Right kidney (tissue), 1 donor: Measurements from ENCODE around the gene GALNT2.

Experiments
- DNase-seq: peaks from one replicate; pipeline ENCODE4 v3.0.0-alpha.2; 2016

The GALNT2 gene

GRCh38 chr1:230263568-230264195 is 196.6 kb downstream of the GALNT2 start:
- DNase-seq: no peak

GRCh38 chr1:230264342-230264741 is 197.3 kb downstream of the GALNT2 start:
- no peak for DNase-seq

- DNase-seq: no peak
These were observed 198.4 kb downstream of the GALNT2 start for GRCh38 chr1:230265200-230266115.

- DNase-seq: no peak
These were observed 199.4 kb downstream of the GALNT2 start for GRCh38 chr1:230266456-230266855.

- DNase-seq: no peak
These were observed 200.5 kb downstream of the GALNT2 start for GRCh38 chr1:230267338-230268065.

- DNase-seq: peak; percentile 62
These were observed 201.5 kb downstream of the GALNT2 start for GRCh38 chr1:230268371-230269170.

- no peak for DNase-seq
These were observed 203.1 kb downstream of the GALNT2 start for GRCh38 chr1:230270185-230270558.

GRCh38 chr1:230270559-230271281 is 203.7 kb downstream of the GALNT2 start:
- no peak for DNase-seq

- DNase-seq: no peak
These were observed 204.4 kb downstream of the GALNT2 start for GRCh38 chr1:230271300-230272035.

GRCh38 chr1:230272557-230272956 is 205.5 kb downstream of the GALNT2 start:
- no peak for DNase-seq

GRCh38 chr1:230273141-230273710 is 206.2 kb downstream of the GALNT2 start:
- DNase-seq: no peak

- no peak for DNase-seq
These were observed 207.2 kb downstream of the GALNT2 start for GRCh38 chr1:230274254-230274653.

- no peak for DNase-seq
These were observed 209.4 kb downstream of the GALNT2 start for GRCh38 chr1:230276401-230276800.

DNA sequence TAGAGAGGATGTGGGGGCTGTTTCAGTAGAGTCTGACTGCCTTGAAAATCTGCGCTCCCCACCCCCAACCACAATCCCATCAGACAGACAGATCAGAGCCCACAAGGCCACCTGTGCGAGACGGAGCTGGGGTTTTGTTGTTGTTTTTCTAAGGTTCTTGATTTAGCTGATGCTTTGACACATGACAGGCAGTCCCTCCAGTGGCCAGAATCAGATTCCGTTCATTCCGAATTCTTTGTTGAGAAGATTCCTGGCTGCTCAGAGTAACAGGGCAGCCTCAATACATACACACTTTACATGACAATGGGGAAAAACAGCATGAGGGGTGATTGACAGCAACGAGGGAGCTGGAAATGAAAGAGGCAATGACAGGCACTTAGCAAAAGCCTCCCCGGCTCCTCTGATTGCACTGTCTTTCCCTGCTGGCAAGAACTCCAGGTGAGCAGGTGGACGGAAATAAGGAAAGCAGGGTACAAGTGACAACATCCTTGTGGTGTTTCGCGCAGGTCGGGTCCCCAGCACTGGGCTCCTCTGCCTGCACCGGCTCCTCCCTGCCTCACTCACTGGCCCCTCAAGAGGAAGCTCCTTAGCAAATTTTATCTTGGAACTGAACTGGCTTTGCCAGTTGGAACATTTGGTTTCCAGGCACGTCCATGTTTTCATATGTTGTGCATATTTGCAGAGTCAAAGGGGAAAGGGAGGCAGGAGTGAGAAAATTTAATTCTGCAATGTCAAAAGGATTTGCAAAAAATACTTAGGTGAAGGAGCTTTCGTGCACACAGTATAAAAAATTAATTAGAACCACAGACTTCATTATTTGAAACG is 210.4 kb downstream of the GALNT2 start:
- DNase-seq: no peak

- DNase-seq: no peak
These were observed 211.3 kb downstream of the GALNT2 start for GRCh38 chr1:230278376-230278775.

DNA sequence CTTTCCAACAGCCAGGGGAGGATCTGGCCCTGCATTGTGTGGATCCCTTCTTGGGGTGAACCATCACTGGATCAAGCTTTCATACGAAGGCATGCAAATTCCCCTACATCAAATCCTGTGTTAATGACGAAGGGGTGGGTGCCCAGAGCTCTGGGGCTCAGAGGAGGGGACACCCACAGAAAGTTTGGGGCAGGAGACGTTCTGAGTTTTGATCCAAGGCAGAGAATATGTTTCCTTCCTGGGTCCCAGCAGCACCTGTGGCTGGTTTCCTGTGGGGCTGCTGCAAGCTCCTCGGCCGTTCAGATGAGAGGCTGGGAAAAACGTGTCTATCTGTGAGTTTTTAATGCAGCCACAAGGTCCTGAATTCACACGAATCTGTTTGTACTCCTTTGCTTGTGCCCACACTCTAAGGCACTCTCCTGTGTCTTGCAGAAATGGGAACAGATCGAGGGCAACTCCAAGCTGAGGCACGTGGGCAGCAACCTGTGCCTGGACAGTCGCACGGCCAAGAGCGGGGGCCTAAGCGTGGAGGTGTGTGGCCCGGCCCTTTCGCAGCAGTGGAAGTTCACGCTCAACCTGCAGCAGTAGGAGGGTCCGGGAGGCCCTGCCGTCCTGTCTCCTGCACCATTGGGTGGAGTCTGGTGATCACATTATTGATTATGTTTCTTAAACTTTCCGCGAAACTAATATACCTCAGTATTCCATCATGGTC is 212.0 kb downstream of the GALNT2 start:
- DNase-seq: no peak

GRCh38 chr1:230279583-230279945 is 212.5 kb downstream of the GALNT2 start:
- no peak for DNase-seq

DNA sequence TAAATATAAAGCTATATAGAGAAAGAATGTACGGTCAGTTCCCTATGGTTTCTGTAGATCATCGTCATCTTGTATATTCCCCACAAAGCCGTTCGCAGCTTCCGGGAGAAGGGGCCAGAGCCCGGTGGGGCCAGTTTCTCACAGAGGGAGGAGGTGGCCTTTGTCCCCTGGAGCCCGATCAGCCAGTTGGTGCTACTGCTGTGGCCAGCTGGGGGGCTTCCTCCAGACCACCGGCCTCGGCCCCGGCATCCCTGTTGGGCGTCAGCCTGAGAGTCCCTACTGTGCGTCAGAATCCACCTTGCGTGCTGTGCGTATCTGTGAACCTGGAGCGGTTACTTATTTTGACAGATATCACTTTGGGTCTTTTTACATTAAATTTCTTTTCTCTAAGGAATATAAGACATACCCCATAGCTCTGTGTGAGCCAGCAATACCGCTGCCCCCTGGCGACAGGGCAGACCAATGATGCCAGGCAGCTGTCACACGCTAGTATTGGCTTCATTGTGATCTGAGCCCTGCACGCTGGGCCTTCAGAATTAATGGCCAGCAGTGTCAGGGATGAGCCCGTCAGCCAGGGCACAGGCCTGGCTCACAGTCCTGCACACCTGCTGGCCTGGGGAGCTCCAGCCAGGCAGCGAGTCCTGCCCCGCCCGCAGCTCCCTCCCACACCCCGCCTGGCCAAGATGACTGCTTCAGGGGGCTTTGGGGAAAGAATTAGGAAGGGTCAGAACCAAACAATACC is 213.2 kb downstream of the GALNT2 start:
- DNase-seq: no peak
